ENCODE data around the gene ABCA5.

ABCA5 gene

GRCh38 chr17:69265873-69266272 is 61.1 kb downstream of the ABCA5 start:
- Histone ChIP-seq H3K4me1 (no peaks in the 10 kb centered on the region), H3K9me3 (ENCODE audit: control insufficient read depth, low read length) (no peaks in the 10 kb centered on the region), H2AFZ (no peak overlapping the region), H3K36me3 (ENCODE audit: control insufficient read depth, insufficient read depth, low read length) (no peaks in the 10 kb centered on the region), H3K9ac (no peak overlapping the region), H3K27me3 (ENCODE audit: control insufficient read depth, insufficient read depth, low read length) (no peaks in the 10 kb centered on the region), H3K27ac (no peak overlapping the region), H3K79me2 (no peaks in the 10 kb centered on the region), H3K4me2 (ENCODE audit: low read length) (no peak overlapping the region), H3K4me3 (ENCODE audit: low read depth, low read length) (no peak overlapping the region)
- TF ChIP-seq, protein P1, sequence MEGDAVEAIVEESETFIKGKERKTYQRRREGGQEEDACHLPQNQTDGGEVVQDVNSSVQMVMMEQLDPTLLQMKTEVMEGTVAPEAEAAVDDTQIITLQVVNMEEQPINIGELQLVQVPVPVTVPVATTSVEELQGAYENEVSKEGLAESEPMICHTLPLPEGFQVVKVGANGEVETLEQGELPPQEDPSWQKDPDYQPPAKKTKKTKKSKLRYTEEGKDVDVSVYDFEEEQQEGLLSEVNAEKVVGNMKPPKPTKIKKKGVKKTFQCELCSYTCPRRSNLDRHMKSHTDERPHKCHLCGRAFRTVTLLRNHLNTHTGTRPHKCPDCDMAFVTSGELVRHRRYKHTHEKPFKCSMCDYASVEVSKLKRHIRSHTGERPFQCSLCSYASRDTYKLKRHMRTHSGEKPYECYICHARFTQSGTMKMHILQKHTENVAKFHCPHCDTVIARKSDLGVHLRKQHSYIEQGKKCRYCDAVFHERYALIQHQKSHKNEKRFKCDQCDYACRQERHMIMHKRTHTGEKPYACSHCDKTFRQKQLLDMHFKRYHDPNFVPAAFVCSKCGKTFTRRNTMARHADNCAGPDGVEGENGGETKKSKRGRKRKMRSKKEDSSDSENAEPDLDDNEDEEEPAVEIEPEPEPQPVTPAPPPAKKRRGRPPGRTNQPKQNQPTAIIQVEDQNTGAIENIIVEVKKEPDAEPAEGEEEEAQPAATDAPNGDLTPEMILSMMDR (IDR thresholded peaks at IDR 0.05) = no peak

DNA sequence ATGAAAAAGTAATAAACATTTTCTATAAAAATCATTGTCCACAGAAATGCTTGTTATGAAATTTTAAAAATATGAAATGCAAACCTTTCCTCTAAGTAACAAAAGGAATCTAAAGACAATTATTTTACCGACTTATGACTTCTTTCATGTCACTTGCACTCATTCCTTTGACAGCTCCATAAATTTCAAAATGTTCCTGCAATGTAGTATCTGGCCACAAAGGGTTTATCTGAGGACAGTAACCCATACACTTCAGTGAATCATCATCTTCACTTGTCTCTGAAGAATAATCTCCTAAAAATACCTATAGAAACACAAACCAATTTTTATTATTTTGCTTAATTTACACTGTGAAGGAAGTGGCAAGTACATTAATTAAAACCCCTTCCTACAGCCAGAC is 72.7 kb downstream of the ABCA5 start:
- no peak overlapping the region for H3K4me2 ChIP-seq (ENCODE audit: low read length)
- no peak overlapping the region for H3K27ac ChIP-seq
- H3K9me3 ChIP-seq (ENCODE audit: control insufficient read depth, low read length) = no peaks in the 10 kb centered on the region
- no peak overlapping the region for H2AFZ ChIP-seq
- no peaks in the 10 kb centered on the region for H3K27me3 ChIP-seq (ENCODE audit: control insufficient read depth, insufficient read depth, low read length)
- TF ChIP-seq, protein P1 (IDR thresholded peaks at IDR 0.05) = no peak
- H3K79me2 ChIP-seq = no peaks in the 10 kb centered on the region
- H3K4me3 ChIP-seq (ENCODE audit: low read depth, low read length) = no peak overlapping the region
- H3K36me3 ChIP-seq (ENCODE audit: control insufficient read depth, insufficient read depth, low read length) = no peaks in the 10 kb centered on the region
- H3K9ac ChIP-seq = no peak overlapping the region
- no peaks in the 10 kb centered on the region for H3K4me1 ChIP-seq

DNA sequence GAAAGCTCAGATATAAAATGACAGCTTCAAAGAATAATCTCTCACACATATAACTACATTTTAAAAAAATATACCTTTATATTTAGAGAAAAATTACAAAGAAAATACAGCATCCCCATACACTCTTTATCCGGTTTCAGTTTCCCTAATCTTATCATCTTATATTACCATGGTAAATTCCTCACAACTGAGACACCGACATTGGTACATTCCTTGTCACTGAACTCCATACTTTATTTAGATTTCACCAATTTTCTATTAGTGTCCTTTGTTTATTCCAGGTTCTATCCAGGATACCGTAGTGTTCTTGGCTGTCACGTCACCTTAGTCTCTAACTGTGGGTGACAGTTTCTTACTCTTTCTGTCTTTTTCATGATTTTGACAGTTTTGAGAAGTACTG is 76.3 kb downstream of the ABCA5 start:
- TF ChIP-seq, protein P1 (IDR thresholded peaks at IDR 0.05) = no peak
- no peaks in the 10 kb centered on the region for H3K79me2 ChIP-seq
- H3K4me1 ChIP-seq = no peaks in the 10 kb centered on the region
- H3K4me3 ChIP-seq (ENCODE audit: low read depth, low read length) = no peak overlapping the region
- no peak overlapping the region for H3K9ac ChIP-seq
- no peaks in the 10 kb centered on the region for H3K27me3 ChIP-seq (ENCODE audit: control insufficient read depth, insufficient read depth, low read length)
- H3K36me3 ChIP-seq (ENCODE audit: control insufficient read depth, insufficient read depth, low read length) = no peaks in the 10 kb centered on the region
- no peak overlapping the region for H3K4me2 ChIP-seq (ENCODE audit: low read length)
- H3K27ac ChIP-seq = no peak overlapping the region
- no peak overlapping the region for H2AFZ ChIP-seq
- H3K9me3 ChIP-seq (ENCODE audit: control insufficient read depth, low read length) = no peaks in the 10 kb centered on the region

GRCh38 chr17:69246726-69247375 is 80.1 kb downstream of the ABCA5 start:
- no peaks in the 10 kb centered on the region for H3K4me1 ChIP-seq
- H3K27ac ChIP-seq = no peak overlapping the region
- no peak overlapping the region for H2AFZ ChIP-seq
- H3K4me3 ChIP-seq (ENCODE audit: low read depth, low read length) = no peak overlapping the region
- no peak overlapping the region for H3K9ac ChIP-seq
- H3K4me2 ChIP-seq (ENCODE audit: low read length) = no peak overlapping the region
- H3K36me3 ChIP-seq (ENCODE audit: control insufficient read depth, insufficient read depth, low read length) = no peaks in the 10 kb centered on the region
- H3K79me2 ChIP-seq = no peaks in the 10 kb centered on the region
- H3K9me3 ChIP-seq (ENCODE audit: control insufficient read depth, low read length) = no peaks in the 10 kb centered on the region
- TF ChIP-seq, protein P1 (IDR thresholded peaks at IDR 0.05) = peak; percentile 56
- no peaks in the 10 kb centered on the region for H3K27me3 ChIP-seq (ENCODE audit: control insufficient read depth, insufficient read depth, low read length)

DNA sequence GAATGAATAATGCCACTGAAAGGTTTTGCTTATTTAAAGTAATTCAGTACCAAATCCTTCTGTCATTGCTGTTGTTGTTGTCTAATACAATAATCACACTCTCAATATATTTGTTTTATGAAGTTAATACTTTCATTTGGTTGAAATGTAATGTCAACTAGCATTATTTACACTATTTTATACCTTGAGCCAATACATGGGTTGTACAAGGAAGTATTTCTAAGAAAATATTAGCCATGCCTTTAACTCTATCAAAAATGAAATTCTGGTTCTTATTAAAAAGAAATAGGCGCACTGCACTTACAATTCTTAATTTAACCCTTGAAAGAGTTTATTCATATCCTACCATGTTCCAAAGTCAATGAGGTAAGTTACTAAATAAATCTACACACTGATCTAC is 80.7 kb downstream of the ABCA5 start:
- Histone ChIP-seq H3K4me3 (ENCODE audit: low read depth, low read length) (no peak overlapping the region), H3K4me1 (no peaks in the 10 kb centered on the region), H2AFZ (no peak overlapping the region), H3K9ac (no peak overlapping the region), H3K79me2 (no peaks in the 10 kb centered on the region), H3K27ac (no peak overlapping the region), H3K27me3 (ENCODE audit: control insufficient read depth, insufficient read depth, low read length) (no peaks in the 10 kb centered on the region), H3K9me3 (ENCODE audit: control insufficient read depth, low read length) (no peaks in the 10 kb centered on the region), H3K4me2 (ENCODE audit: low read length) (no peak overlapping the region), H3K36me3 (ENCODE audit: control insufficient read depth, insufficient read depth, low read length) (no peaks in the 10 kb centered on the region)
- TF ChIP-seq, protein P1 (IDR thresholded peaks at IDR 0.05) = no peak
